ENCODE data around the gene CHMP2A. TPM values are rescaled to one million over a fixed set of nuclear protein-coding genes. Genes with fewer than 3 reads are reported as not detected.

The CHMP2A gene
- total RNA-seq, 2 experiments from 2014 or later: 137 to 144 TPM

DNA sequence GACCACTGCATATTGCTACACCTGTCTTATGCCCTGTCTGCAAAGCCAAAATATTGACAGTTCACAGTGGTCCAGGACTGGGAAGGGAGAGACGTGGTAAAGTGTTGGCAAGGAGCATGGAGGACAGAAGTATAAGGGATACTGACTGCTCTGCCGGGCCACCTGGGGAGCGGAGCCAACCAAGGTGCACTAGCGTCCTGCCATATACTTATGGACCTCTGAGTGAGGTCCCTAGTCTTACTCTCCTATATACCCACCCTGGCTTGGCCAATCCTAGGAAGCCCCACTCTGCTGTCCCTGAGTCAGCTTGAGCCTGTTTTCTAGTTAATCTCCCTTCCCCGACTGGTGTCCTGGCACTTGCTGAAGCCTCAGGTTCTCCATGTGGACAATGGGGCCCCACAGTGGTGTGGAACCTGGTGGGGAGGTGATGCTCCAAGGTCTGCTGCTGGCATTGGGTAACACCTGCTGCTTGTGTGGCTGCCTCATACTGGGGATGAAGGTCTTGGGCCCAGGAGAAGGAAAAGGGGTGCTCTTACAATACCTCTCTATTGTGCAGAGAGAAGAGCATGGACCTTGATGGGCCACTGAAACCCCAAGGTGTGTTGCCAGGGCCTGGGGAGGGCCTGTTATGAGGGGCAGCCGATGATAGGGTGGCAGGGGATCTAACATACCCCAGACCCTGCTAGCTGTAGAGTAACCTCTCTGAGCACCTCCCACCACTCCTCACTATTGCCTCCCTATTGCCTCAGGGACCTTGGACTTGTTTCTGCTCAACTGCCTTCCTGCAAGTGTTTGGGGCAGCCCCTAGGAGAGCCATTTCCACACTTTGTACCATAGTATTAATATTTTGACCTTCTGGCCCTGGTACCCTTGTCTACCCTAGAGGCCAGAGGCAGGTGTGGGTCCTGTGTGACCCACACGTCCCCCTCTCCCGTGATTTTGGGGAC lies 17.8 kb downstream of the CHMP2A start:
- ChIA-PET CTCF (interaction anchor here (1.9 kb wide), 2 partner anchors 18 to 23 kb away, joined by 5 to 8 read pairs; partner anchors contain the start of gene ZBTB45), POLR2A (interaction anchor here (1.3 to 1.6 kb wide), 2 partner anchors 17 kb away, joined by 4 to 5 read pairs; partner anchors contain the start of gene CHMP2A)
- Mint-ChIP-seq H3K4me1 (peaks cover 15% of the 10 kb centered on the region), H3K9me3 (no peaks in the 10 kb centered on the region), H3K4me3 (no peak overlapping the region), H3K27ac (no peak overlapping the region), H3K27me3 (peaks cover 16% of the 10 kb centered on the region), H3K36me3 (ENCODE audit: low read depth) (no peaks in the 10 kb centered on the region)
- DNase-seq: no peak

DNA sequence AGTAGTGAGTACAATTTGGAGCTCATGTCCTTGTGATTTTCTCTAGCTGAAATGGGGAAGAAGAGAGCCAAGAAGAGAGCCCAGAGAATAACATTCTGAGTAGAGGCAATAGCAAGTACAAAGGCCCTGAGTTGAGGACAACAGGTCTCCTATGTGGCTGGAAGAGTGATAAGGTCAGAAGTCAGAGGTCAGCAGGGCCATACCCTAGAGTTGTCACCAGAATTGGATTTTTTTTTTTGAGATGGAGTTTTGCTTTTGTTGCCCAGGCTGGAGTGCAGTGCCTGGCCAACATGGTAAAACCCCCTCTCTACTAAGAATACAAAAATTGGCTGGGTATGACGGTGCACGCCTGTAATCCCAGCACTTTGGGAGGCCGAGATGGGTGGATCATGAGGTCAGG lies 19.0 kb downstream of the CHMP2A start:
- H3K36me3 Mint-ChIP-seq (ENCODE audit: low read depth): no peaks in the 10 kb centered on the region
- DNase-seq: no peak
- H3K27me3 Mint-ChIP-seq: peaks cover 22% of the 10 kb centered on the region
- H3K4me3 Mint-ChIP-seq: no peak overlapping the region
- no peak overlapping the region for H3K27ac Mint-ChIP-seq
- H3K9me3 Mint-ChIP-seq: no peaks in the 10 kb centered on the region
- ChIA-PET CTCF (interaction anchor here (0.8 kb wide), 1 partner anchor 17 kb away, joined by 3 read pairs; no protein-coding TSS in a partner anchor), POLR2A (no interaction called here)
- peaks cover 15% of the 10 kb centered on the region for H3K4me1 Mint-ChIP-seq

DNA sequence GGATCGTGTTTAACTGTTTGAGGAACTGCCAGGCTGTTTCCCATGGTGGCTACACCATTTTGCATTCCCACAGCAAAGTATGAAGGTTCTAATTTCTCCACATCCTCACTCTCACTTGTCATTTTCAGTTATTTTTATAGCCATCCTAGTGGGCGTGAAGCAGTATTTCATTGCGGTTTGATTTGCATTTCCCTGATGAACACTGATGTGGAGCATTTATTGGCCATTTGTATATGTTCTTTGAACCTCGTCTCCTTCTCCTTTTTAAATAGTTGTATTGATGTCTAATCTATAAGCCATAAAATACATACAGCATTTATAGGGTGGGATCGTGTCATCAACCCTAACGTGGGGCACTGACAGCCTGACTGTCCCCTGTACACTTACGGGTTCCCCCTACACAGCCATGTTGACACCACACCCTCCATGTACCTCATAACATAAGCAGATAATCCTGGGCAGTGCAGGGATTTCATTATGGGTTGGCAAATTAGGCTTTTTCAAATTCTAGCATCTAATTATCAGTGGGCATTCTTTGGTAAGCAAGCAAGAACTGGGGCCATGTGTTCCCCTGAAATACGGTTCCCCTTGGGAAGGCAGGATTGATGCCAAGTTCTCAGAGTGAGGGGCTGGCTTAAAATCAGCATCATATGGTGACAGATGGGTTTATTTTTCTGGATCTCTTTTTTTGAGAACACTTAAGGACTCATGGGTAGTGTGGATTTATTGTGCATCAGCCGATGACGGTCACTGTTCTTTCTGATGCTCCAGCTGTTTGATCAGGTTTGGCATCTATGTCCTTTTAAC lies 23.7 kb downstream of the CHMP2A start:
- H3K36me3 Mint-ChIP-seq (ENCODE audit: low read depth): no peaks in the 10 kb centered on the region
- H3K4me3 Mint-ChIP-seq: no peak overlapping the region
- DNase-seq: no peak
- H3K9me3 Mint-ChIP-seq: no peaks in the 10 kb centered on the region
- ChIA-PET CTCF (no interaction called here), POLR2A (interaction anchor here (2.1 kb wide), 1 partner anchor 11 kb away, joined by 7 read pairs; the partner anchor contains the start of gene ZBTB45)
- peaks cover 2% of the 10 kb centered on the region for H3K4me1 Mint-ChIP-seq
- H3K27me3 Mint-ChIP-seq: peaks cover 16% of the 10 kb centered on the region
- H3K27ac Mint-ChIP-seq: no peak overlapping the region

DNA sequence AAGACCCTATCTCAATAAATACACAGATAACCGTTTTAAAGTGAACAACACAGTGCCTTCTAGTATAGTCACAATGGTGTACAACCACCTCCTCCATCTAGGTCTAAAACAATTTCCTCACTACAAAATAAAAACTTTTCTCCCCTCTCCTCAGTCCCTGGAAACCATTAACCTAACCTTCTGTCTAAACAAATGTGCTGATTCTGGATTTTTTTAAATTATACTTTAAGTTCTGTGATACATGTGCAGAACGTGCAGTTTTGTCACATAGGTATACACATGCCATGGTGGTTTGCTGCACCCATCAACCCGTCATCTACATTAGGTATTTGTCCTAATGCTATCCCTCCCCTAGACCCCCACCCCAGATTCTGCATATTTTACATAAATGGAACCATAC lies 25.5 kb downstream of the CHMP2A start:
- no peak for DNase-seq
- H3K27ac Mint-ChIP-seq: no peak overlapping the region
- peaks cover 2% of the 10 kb centered on the region for H3K4me1 Mint-ChIP-seq
- CTCF ChIA-PET: interaction anchor here (1.1 to 1.2 kb wide), 2 partner anchors 9 to 52 kb away, joined by 3 to 7 read pairs; partner anchors contain the start of gene ZBTB45
- no peak overlapping the region for H3K4me3 Mint-ChIP-seq
- no peaks in the 10 kb centered on the region for H3K9me3 Mint-ChIP-seq
- POLR2A ChIA-PET: no interaction called here
- H3K27me3 Mint-ChIP-seq: peaks cover 16% of the 10 kb centered on the region
- no peaks in the 10 kb centered on the region for H3K36me3 Mint-ChIP-seq (ENCODE audit: low read depth)

DNA sequence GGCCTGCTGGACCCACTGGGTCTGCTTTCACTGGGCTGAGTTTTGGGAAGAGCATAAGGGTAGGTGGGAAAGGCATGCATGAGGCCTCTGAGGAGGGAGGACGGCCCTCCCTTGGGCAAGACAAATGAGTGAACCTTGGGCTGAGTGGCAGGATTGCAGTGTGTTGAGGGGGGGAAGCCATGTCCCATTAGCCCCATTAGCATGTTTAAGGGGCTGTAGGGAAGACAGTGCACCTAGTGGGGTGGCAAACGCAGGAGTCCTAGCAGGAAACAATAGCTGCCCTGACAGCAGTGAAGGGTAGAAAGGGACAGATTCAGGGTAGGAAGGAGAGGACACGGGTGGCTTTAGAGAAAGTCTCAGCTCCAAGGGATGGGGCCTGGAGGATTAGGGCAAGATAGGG lies 32.2 kb downstream of the CHMP2A start:
- Mint-ChIP-seq H3K4me3 (no peak overlapping the region), H3K4me1 (peaks cover 24% of the 10 kb centered on the region), H3K9me3 (no peaks in the 10 kb centered on the region), H3K36me3 (ENCODE audit: low read depth) (peaks cover 16% of the 10 kb centered on the region), H3K27ac (no peak overlapping the region), H3K27me3 (no peaks in the 10 kb centered on the region)
- no peak for DNase-seq
- POLR2A ChIA-PET: interaction anchor here (0.7 kb wide), 1 partner anchor 11 kb away, joined by 3 read pairs; the partner anchor contains the start of gene SLC27A5
- CTCF ChIA-PET: interaction anchor here (1.2 kb wide), 1 partner anchor 9 kb away, joined by 3 read pairs; no protein-coding TSS in a partner anchor

DNA sequence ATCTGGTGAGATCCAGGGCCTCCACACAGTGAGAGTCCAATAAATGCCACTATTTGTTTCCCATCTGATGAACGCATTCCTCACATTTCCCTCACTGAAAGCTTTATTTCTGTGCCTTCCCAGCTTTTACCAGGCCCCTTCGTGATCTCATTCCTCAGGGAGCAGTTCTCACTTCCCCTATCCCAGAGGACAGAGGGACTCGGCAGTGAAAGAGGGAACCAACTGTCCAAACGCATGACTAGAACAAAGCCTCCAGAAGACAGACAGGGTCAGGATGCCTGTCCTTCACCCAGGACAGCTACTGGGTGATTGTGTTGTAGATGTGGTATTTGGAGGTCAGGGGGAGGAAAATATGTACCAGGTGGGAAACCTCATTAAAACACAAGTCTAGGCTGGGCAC lies 33.3 kb downstream of the CHMP2A start:
- Mint-ChIP-seq H3K27ac (no peak overlapping the region), H3K4me1 (peaks cover 31% of the 10 kb centered on the region), H3K36me3 (ENCODE audit: low read depth) (peaks cover 16% of the 10 kb centered on the region), H3K9me3 (no peaks in the 10 kb centered on the region), H3K27me3 (no peaks in the 10 kb centered on the region), H3K4me3 (no peak overlapping the region)
- ChIA-PET POLR2A (interaction anchor here (1.0 to 4.2 kb wide), 4 partner anchors 24 to 58 kb away, joined by 3 to 30 read pairs (median 11); partner anchors contain the start of gene ZNF446), CTCF (interaction anchor here (1.0 to 3.0 kb wide), 3 partner anchors 8 to 58 kb away, joined by 5 to 49 read pairs (median 14); partner anchors contain the start of gene TRIM28)
- DNase-seq: no peak

DNA sequence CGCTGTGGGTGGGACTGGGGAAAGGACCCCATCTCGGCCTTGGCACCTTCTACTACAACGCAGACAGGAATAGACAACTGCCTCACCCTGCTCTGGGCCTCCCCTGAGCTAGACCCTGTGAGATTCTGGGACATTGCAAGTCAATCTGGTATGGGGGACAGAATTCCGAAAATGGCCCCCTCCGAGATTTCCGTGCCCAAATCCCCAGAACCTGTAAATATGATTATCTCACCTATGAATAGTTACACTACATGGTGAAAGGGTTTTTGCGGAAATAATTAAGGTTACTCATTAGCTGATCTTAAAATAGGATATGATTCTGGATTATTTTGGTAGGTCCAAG lies 34.7 kb downstream of the CHMP2A start:
- Mint-ChIP-seq H3K36me3 (ENCODE audit: low read depth) (peaks cover 27% of the 10 kb centered on the region), H3K9me3 (no peaks in the 10 kb centered on the region), H3K27ac (peak overlapping the region; percentile 99), H3K4me3 (peak overlapping the region; percentile 94), H3K27me3 (no peaks in the 10 kb centered on the region), H3K4me1 (peaks cover 42% of the 10 kb centered on the region)
- no peak for DNase-seq
- ChIA-PET POLR2A (interaction anchor here (0.7 to 4.2 kb wide), 29 partner anchors 8 to 839 kb away, joined by 3 to 57 read pairs (median 5); partner anchors contain the start of genes CHMP2A, ERVK3-1, MZF1 and RPS5), CTCF (interaction anchor here (0.6 to 3.0 kb wide), 43 partner anchors 9 to 518 kb away, joined by 3 to 49 read pairs (median 4); partner anchors contain the start of genes CHMP2A, TRIM28, UBE2M and ZNF132)

DNA sequence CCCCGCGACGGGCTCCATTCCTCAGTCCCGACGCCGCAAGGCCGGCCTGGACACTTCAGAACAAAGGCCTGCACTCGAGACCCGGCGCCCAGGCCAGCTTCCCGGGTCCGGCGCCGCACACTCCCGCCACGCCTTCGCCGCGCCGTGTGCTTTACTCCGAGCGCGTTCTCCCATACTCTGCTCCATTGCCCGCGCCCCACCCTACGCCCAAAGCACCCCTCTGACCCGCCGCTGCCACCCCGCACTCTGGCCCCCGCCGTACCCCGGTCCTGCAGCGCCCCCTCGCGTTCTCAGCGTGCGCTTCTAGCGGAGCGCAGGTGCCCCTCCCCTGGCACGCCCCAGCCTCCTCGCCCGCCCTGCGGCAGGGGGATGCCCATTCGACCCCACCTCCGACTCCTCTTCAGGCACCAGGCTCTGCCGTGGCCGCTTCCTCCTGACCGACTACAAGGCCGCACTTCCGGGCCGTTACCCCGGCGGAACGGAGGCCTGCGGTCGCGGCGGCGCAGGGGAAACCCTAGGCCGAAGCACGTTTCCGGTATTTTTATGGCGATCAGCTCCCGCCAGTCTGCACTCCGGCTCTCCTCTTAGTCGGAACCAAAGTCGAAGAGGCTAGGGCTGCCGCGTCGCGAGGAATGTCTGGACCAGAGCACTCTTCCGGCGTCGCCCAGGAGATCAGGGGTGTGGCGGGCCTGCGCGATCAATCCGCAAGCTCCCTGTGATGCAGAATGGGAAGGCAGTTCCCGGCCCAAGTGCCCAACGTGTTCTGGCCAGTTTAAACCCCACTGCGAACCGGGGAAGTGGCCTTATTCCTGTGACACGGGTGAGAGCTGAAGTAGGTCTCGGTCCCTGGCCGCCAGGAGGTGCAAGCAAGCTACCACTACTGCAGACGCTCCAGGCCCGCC lies 35.3 kb downstream of the CHMP2A start, which contains the start of gene ZBTB45:
TSS of gene ZBTB45 (minus strand) at position 456 of the 902 bp plus-strand sequence. CDS start 2,137 bp downstream, outside the sequence.
- no peaks in the 10 kb centered on the region for H3K27me3 Mint-ChIP-seq
- peak within 1 kb of the TSS; percentile 99 for H3K27ac Mint-ChIP-seq
- peak within 1 kb of the TSS; percentile 94 for H3K4me3 Mint-ChIP-seq
- peaks cover 46% of the 10 kb centered on the region for H3K4me1 Mint-ChIP-seq
- no peaks in the 10 kb centered on the region for H3K9me3 Mint-ChIP-seq
- ChIA-PET CTCF (interaction anchor here (0.6 to 3.0 kb wide), 46 partner anchors 9 to 517 kb away, joined by 3 to 49 read pairs (median 4); partner anchors contain the start of genes CHMP2A, TRIM28, UBE2M and ZNF132), POLR2A (interaction anchor here (0.7 to 4.2 kb wide), 35 partner anchors 9 to 838 kb away, joined by 3 to 57 read pairs (median 4); partner anchors contain the start of genes CHMP2A, ERVK3-1, MZF1 and RPS5)
- peak; percentile 92 for DNase-seq
- H3K36me3 Mint-ChIP-seq (ENCODE audit: low read depth): peaks cover 31% of the 10 kb centered on the region

DNA sequence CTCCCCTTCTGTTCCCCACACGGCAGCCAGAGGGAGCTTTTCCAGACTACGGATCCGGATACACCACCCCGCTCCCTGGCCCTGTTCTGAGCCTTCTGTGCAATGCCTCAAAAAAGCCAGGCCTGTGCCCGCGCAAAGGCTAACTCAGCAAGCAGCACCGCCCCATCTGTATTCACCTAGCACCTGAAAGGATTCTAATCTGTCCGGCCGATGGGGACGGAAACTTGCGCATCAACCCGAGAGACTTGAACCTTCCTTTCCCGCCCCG lies 35.9 kb downstream of the CHMP2A start:
- H3K4me1 Mint-ChIP-seq: peaks cover 51% of the 10 kb centered on the region
- CTCF ChIA-PET: interaction anchor here (0.7 to 3.0 kb wide), 19 partner anchors 14 to 336 kb away, joined by 3 to 49 read pairs (median 6); partner anchors contain the start of genes CHMP2A, UBE2M and ZNF274

DNA sequence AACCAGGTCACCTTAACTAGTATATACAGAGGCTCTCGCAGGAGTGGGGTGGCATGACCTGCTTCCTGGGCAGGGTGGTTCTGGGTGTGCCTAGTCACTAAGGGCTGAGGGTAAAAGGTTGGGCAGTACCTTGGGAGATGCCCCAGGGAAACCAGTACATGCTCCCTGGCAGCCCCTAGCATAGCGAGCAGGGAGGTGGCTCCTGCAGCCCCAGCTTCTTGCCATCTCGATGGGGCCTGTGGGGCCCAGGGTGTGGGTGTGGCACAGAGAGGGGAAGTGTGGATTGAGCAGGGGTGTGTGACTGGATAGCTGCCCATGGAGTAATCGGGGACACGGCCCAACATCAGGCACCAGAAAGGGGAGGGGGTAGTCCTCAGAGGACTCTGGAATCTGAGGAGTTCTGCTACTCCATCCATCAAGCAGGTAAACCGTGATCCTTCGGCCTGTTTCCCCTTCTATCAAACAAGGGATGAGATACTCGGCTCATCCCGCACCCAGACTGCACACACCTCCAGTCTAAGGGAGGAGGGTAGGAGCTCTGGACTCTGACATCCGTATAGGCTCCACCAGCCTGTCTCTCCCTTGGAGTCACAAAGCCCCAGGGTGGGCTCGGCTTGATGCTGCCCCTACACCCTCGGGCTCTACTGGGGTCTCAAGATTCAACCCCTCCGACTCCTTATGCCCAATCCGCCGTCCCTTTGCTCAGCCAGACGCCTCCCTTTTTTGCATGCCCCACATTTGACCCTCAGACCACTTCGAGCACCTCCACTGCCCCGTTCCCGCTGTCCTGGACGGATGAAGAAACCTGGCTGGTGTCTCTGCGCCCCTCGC lies 36.4 kb downstream of the CHMP2A start:
- no peak for DNase-seq
- Mint-ChIP-seq H3K36me3 (ENCODE audit: low read depth) (peaks cover 31% of the 10 kb centered on the region), H3K4me1 (peaks cover 57% of the 10 kb centered on the region)

More for the DNA sequence above, 35.9 kb downstream of the CHMP2A start:
- H3K4me3 Mint-ChIP-seq: peak overlapping the region; percentile 94
- peak overlapping the region; percentile 99 for H3K27ac Mint-ChIP-seq
- no peaks in the 10 kb centered on the region for H3K27me3 Mint-ChIP-seq
- peaks cover 31% of the 10 kb centered on the region for H3K36me3 Mint-ChIP-seq (ENCODE audit: low read depth)
- H3K9me3 Mint-ChIP-seq: no peaks in the 10 kb centered on the region
- DNase-seq: peak; percentile 60
- POLR2A ChIA-PET: interaction anchor here (0.9 to 4.2 kb wide), 20 partner anchors 9 to 365 kb away, joined by 3 to 57 read pairs (median 4); partner anchors contain the start of genes CHMP2A, MZF1, RPS5 and TRIM28

More for the DNA sequence above, 36.4 kb downstream of the CHMP2A start:
- Mint-ChIP-seq H3K27me3 (no peaks in the 10 kb centered on the region), H3K27ac (peak overlapping the region; percentile 99), H3K4me3 (peak overlapping the region; percentile 94), H3K9me3 (no peaks in the 10 kb centered on the region)
- POLR2A ChIA-PET: interaction anchor here (0.9 to 4.2 kb wide), 19 partner anchors 10 to 365 kb away, joined by 3 to 57 read pairs (median 5); partner anchors contain the start of genes CHMP2A, MZF1, RPS5 and TRIM28
- CTCF ChIA-PET: interaction anchor here (0.6 to 3.0 kb wide), 21 partner anchors 14 to 336 kb away, joined by 3 to 49 read pairs (median 6); partner anchors contain the start of genes CHMP2A, UBE2M and ZNF274
